Renal pelvis (tissue), 4 donors: ENCODE data around the gene CCDC74B. TPM values are rescaled to one million over a fixed set of nuclear protein-coding genes. Genes with fewer than 3 reads are reported as not detected.
"Not testable (repeated sequence)": the region's sequence is repeated elsewhere in the genome, so short reads cannot be mapped to it uniquely, and the experiment has no call there.

ENCODE experiments used
- DNase-seq: peaks from one replicate; pipeline ENCODE4 v3.0.0-alpha.2; 2013
- polyA plus RNA-seq, 3 donors: library from polyadenylated mRNA; unstranded; fragments of 120-200 nt; gene quantifications; one replicate each; pipeline ENCODE4 v1.2.1, GENCODE V29; 2013; ENCODE audit not compliant: insufficient read length in 3 of 3

CCDC74B gene
- polyA plus RNA-seq, 3 donors = 14.9 to 17.1 (median 16.8) TPM

DNA sequence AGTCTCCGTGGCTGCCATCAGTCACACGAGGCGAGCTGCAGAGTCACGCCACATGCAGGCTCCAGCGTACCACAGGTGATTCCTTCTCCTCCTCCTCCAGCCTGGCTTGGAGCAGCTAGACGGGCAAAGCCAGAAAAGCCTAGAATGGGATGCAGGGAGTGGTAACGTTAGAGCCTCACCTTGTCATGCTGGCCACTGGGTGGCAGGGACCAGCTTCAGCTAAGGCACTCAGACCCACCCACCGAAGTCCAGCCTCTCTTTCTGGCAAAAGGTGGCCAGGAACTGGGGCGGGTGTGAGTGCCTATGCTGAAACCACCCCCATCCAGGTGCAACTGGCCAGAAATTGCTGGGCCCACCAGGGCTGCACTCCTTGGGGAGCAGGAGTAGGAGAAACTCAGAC is 17.2 kb downstream of the CCDC74B start:
- DNase-seq = not testable (repeated sequence)

DNA sequence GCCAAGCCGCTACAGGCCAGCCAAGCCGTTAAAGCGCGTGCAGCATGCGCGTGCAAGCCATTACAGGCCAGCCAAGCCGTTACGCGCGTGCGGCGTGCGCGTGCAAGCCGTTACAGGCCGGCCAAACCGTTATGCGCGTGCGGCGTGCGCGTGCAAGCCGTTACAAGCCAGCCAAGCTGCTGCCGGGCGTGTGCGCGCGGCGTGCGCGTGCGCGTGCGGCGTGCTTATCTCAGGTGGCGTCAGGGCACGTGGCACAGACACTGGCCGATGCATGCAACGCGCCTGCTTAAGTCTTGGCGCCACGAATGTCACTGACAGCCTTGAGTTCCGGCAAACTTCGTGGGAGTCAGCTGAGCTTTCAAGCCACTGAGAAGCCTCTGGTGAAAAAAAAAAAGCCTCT is 24.0 kb downstream of the CCDC74B start:
- not testable (repeated sequence) for DNase-seq

DNA sequence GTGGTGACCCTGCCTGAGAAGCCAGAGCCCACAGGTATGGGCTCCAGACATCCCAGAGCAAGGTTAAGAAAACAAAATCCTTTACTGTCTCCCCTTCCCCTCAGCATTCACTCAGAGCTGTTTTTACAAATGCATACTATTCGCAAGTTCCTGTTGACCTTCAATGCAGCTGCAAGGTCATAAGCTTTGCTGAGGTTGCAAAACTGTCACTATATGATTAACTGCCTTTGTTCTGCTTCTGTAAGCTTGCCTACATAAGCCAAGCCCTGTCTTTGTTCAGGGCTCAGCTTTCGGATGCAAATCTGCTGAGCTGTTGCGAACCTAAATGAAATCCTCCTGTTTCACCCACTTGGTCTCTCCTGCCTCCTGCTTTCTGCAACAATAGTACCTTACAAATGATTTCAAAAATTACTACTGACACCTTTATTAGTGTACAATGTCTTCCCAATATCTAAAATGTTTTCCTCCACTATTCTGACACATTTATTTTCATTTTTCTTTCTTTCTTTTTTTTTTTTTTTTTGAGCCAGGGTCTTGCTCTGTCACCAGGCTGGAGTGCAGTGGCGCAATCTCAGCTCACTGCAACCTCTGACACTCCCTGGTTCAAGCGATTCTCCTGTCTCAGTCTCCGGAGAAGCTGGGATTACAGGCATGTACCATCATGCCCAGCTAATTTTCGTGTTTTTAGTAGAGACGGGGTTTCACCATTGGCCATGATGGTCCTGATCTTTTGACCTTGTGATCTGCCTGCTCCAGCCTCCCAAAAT is 42.1 kb downstream of the CCDC74B start:
- peak; percentile 22 for DNase-seq

Other genes starting within 250 kb of the CCDC74B start
- gene RAB6C, start 165.4 kb downstream of the CCDC74B start, polyA plus RNA-seq = under 1 TPM; 0.04 to 0.52 (median 0.48) TPM
- gene POTEF, start 15.9 kb downstream of the CCDC74B start, polyA plus RNA-seq = under 1 TPM; 0.09 to 0.70 (median 0.10) TPM
- 10 to 100 TPM; 69.8 to 81.9 (median 76.6) TPM for gene SMPD4, start 36.5 kb upstream of the CCDC74B start, polyA plus RNA-seq
- gene MZT2B, start 37.1 kb upstream of the CCDC74B start, polyA plus RNA-seq = 100 to 1,000 TPM; 123 to 200 (median 183) TPM
- gene TUBA3E, start 53.3 kb upstream of the CCDC74B start, polyA plus RNA-seq = not detected
- 10 to 100 TPM; 40.5 to 45.8 (median 43.9) TPM for gene IMP4, start 197.8 kb upstream of the CCDC74B start, polyA plus RNA-seq
- gene PTPN18, start 210.9 kb upstream of the CCDC74B start, polyA plus RNA-seq = 10 to 100 TPM; 29.9 to 42.6 (median 37.0) TPM